Naive thymus-derived CD4-positive, alpha-beta T cell (primary cell): ENCODE results near the gene TEX30. TPM values are rescaled to one million over a fixed set of nuclear protein-coding genes. Genes with fewer than 3 reads are reported as not detected.

Source experiments
- ATAC-seq: fragments of 150-1000 bp; cut with Tn5 transposase; 2 replicates; pipeline ENCODE4 v1.10.0; 2021; ENCODE audit warnings: mild to moderate bottlenecking, moderate library complexity
- CTCF ChIA-PET: fragments of 350-600 bp; sonication (Branson Sonifier 250); formaldehyde crosslinking; loops from one replicate; lab custom pipeline; 2021; ENCODE audit warnings: antibody characterized with exemption; lab: Charles Lee
- POLR2A ChIA-PET: fragments of 350-600 bp; sonication (Branson Sonifier 250); formaldehyde crosslinking; loops from one replicate; lab custom pipeline; 2021; ENCODE audit warnings: antibody characterized with exemption, inconsistent platforms; lab: Charles Lee
- DNase-seq, 9 donors: peaks; one replicate each; pipeline versions ENCODE4 v3.0.0 to v3.0.0-alpha.2; 2020 to 2022; ENCODE audit warnings: mixed read lengths in 1 of 9
- H3K27ac ChIP-seq: one replicate; pipeline ENCODE4 v1.7.0; 2013; ENCODE audit warnings: mild to moderate bottlenecking, low read depth, low read length, moderate library complexity
- H3K27me3 ChIP-seq, 2 donors: one replicate each; pipeline ENCODE4 v1.7.0; 2013; ENCODE audit warnings: low read length in 2 of 2, mild to moderate bottlenecking in 2 of 2, moderate library complexity in 2 of 2; ENCODE audit not compliant: control insufficient read depth in 2 of 2, insufficient read depth in 2 of 2
- H3K36me3 ChIP-seq, 3 experiments: 1 replicate in 2 of 3; 2 replicates in 1 of 3; pipeline ENCODE4 v1.7.0; 2013; ENCODE audit warnings: low read length in 3 of 3, mild to moderate bottlenecking in 3 of 3, moderate library complexity in 1 of 3; ENCODE audit not compliant: insufficient read depth in 3 of 3, control insufficient read depth in 2 of 3
- H3K4me1 ChIP-seq, 2 donors: one replicate each; pipeline ENCODE4 v1.7.0; 2013; ENCODE audit warnings: low read length in 2 of 2, mild to moderate bottlenecking in 2 of 2, moderate library complexity in 1 of 2; ENCODE audit not compliant: control insufficient read depth in 2 of 2, insufficient read depth in 2 of 2
- H3K4me3 ChIP-seq: 2 replicates; pipeline ENCODE4 v1.7.0; 2013; ENCODE audit warnings: mild to moderate bottlenecking, low read length
- H3K9me3 ChIP-seq, 3 experiments: 1 replicate in 2 of 3; 2 replicates in 1 of 3; pipeline ENCODE4 v1.7.0; 2013; ENCODE audit warnings: low read length in 3 of 3; ENCODE audit not compliant: control insufficient read depth in 2 of 3
- H3K27ac Mint-ChIP-seq, 9 donors: one replicate each; pipeline ENCODE4 v1.8.0; 2020 to 2022; ENCODE audit warnings: mixed read lengths in 9 of 9, mild to moderate bottlenecking in 8 of 9, moderate library complexity in 5 of 9, inconsistent platforms in 2 of 9
- H3K27me3 Mint-ChIP-seq, 5 donors: one replicate each; pipeline ENCODE4 v1.8.0; 2021 to 2022; ENCODE audit warnings: mixed read lengths in 5 of 5, mild to moderate bottlenecking in 1 of 5
- H3K36me3 Mint-ChIP-seq, 5 donors: one replicate each; pipeline ENCODE4 v1.8.0; 2020 to 2022; ENCODE audit warnings: mixed read lengths in 5 of 5, mild to moderate bottlenecking in 3 of 5, inconsistent platforms in 1 of 5
- H3K4me1 Mint-ChIP-seq, 7 donors: one replicate each; pipeline ENCODE4 v1.8.0; 2020 to 2022; ENCODE audit warnings: mixed read lengths in 7 of 7, mild to moderate bottlenecking in 3 of 7, inconsistent platforms in 1 of 7
- H3K4me3 Mint-ChIP-seq, 10 donors: one replicate each; pipeline ENCODE4 v1.8.0; 2020 to 2022; ENCODE audit warnings: mild to moderate bottlenecking in 10 of 10, mixed read lengths in 10 of 10, moderate library complexity in 6 of 10, inconsistent platforms in 2 of 10
- H3K9me3 Mint-ChIP-seq, 11 donors: one replicate each; pipeline ENCODE4 v1.8.0; 2020 to 2022; ENCODE audit warnings: mixed read lengths in 11 of 11, mild to moderate bottlenecking in 4 of 11, inconsistent platforms in 1 of 11, moderate library complexity in 1 of 11
- intact Hi-C, 2 donors: fragments of 100-400 bp; cut with micrococcal nuclease; formaldehyde crosslinking; loops; one replicate each; pipeline ENCODE4 v1.15.1; 2023
- polyA plus RNA-seq, 2 donors: library from polyadenylated mRNA; unstranded; fragments of 300-500 nt; fragmentation: Illumina TruSeq; gene quantifications; one replicate each; pipeline ENCODE4 v1.2.3, GENCODE V29; 2021
- total RNA-seq, 6 experiments: library from RNA in 5 of 6; stranded (reverse) in 5 of 6; gene quantifications; 1 replicate in 5 of 6; 2 replicates in 1 of 6; pipeline ENCODE4 v1.2.3 and lab custom pipeline; 2021 to 2026

TEX30 gene
- total RNA-seq (10 to 100 TPM in 1 of 5 experiments, 1 to 10 TPM in 4; 3.7 to 30.8 (median 8.3) TPM), polyA plus RNA-seq (10 to 100 TPM; 17.8 to 20.4 TPM), total RNA-seq (lab: John Stamatoyannopoulos, UW) (5.7 reads per million, percentile 26 among the genes with 10 or more reads in this experiment)

DNA sequence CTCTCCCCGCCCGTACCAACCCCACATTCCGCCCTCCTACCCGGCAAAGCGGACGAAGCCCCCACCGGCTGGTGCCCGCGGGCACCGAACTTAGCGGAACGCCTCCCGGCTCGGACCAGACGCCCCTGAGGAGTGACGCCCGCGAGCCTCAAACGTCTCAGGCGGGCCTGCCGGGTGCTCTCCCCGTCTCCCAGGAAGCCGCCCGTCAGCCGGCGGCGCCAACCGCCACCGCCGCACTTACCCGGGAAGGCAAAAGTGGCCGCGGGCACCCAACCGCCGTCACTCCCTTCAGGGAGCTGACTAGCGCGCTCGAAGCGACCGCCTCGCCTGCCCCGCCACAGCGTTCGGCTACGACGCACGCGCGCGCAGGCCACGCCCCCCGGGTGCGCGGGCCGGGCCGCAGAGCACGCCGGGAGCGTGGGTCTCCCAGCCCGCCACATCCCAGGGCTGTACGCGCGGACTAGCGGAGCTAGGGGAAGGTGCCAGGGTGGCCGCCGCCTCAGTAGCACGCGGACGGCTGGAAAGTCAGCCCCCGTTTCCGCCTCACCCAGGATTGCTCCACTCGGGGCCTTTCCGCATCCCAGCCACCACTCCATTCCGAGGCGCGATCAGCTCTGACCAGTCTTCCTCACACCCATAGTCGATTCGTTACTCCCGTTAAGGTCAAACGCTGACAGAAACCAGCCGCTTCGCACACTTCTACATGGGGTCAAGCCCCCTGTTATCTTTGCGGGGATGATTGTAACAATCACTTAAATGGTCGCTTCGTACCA lies at the start of gene TEX30:
Gene TEX30, minus strand, starts transcription at position 346 of the 773 bp plus-strand sequence. CDS start 3,760 bp downstream, outside the sequence.
- ChIA-PET POLR2A (interaction anchor here (0.7 to 4.3 kb wide), 14 partner anchors 9 to 380 kb away, joined by 3 to 51 read pairs (median 3); partner anchors contain the start of genes ERCC5 and TPP2), CTCF (interaction anchor here (0.7 kb wide), 1 partner anchor 75 kb away, joined by 3 read pairs; no protein-coding TSS in a partner anchor)
- Mint-ChIP-seq H3K36me3 (peaks cover 0 to 3% (median 0%) of the 10 kb centered on the region in 5 donors), H3K27ac (peak within 1 kb of the TSS; percentile 87 to 97 (median 94)), H3K4me3 (peak within 1 kb of the TSS; percentile 87 to 97 (median 94)), H3K27me3 (no peaks in the 10 kb centered on the region), H3K4me1 (peaks cover 15 to 56% (median 46%) of the 10 kb centered on the region in 7 donors), H3K9me3 (peaks cover 0 to 2% (median 0%) of the 10 kb centered on the region in 11 donors)
- intact Hi-C loops, result loop anchor here (1.0 to 5.0 kb wide), 12 partner anchors 26 to 381 kb away; partner anchors contain the start of genes TPP2 (in 2 of the 2), BIVM (in 1 of the 2) and ERCC5 (in 1 of the 2)
- peak within 1 kb of the TSS; percentile 89 for H3K4me3 ChIP-seq
- no peaks in the 10 kb centered on the region for H3K27me3 ChIP-seq
- ATAC-seq (peak; percentile 98), DNase-seq (peak; percentile 78 to 95 (median 91))
- no peaks in the 10 kb centered on the region for H3K9me3 ChIP-seq
- H3K4me1 ChIP-seq, result peaks cover 2 to 7% of the 10 kb centered on the region in 2 donors
- H3K27ac ChIP-seq, result peak within 1 kb of the TSS; percentile 79
- H3K36me3 ChIP-seq, result peaks cover 0 to 7% (median 0%) of the 10 kb centered on the region in 3 experiments

DNA sequence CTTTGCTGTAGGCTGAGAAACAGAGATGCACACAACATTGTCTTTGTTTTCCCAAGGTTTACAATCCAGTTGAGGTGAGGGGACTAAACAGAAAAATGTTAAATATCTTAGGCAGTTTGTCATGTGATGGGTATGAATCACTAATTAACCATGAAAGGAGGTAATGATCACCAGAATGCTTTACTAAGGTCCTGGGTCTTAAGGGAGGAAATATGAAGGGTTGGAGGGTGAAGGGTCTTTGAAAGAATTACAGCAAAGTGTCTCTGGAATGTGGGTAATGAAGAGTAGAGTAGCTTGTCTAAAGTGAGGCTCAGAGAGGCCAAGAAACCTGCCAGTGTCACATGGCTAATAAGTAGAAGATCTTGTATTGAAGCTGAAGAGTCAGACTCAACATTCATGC lies 44.3 kb upstream of the TEX30 start:
- no peaks in the 10 kb centered on the region for H3K9me3 ChIP-seq
- ChIA-PET CTCF (no interaction called here), POLR2A (no interaction called here)
- no peaks in the 10 kb centered on the region for H3K27me3 ChIP-seq
- no peak overlapping the region for H3K27ac Mint-ChIP-seq
- H3K4me1 ChIP-seq, result no peaks in the 10 kb centered on the region
- ATAC-seq (no peak), DNase-seq (no peak)
- peaks cover under 1 to 35% (median 18%) of the 10 kb centered on the region in 5 donors for H3K36me3 Mint-ChIP-seq
- H3K36me3 ChIP-seq, result no peaks in the 10 kb centered on the region
- peaks cover 3 to 14% (median 10%) of the 10 kb centered on the region in 7 donors for H3K4me1 Mint-ChIP-seq
- H3K4me3 ChIP-seq, result no peak overlapping the region
- no peak overlapping the region for H3K4me3 Mint-ChIP-seq
- intact Hi-C loops, result no loop called here
- no peak overlapping the region for H3K27ac ChIP-seq
- peaks cover 0 to 1% (median 0%) of the 10 kb centered on the region in 11 donors for H3K9me3 Mint-ChIP-seq
- H3K27me3 Mint-ChIP-seq, result no peaks in the 10 kb centered on the region

DNA sequence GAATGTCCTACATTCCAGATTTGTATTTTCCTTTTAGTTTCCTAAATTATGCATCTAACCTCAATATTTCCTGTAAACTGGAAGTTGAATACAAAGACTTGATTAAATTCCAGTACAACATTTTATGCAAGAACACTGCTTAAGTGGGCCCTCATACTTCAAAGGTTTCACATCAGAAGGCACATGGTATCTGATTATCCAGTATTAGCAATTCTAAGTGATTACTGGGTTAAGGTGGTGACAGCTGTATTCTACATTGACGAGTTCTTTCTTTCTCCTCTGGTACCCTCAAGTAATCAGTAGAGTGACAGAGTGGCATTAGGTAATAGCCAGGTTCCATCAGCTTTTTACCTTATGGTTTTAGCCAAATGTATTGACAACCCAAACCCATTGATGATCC lies 43.7 kb upstream of the TEX30 start:
- no peak overlapping the region for H3K4me3 Mint-ChIP-seq
- peaks cover under 1 to 32% (median 19%) of the 10 kb centered on the region in 5 donors for H3K36me3 Mint-ChIP-seq
- DNase-seq (no peak), ATAC-seq (no peak)
- no peak overlapping the region for H3K4me3 ChIP-seq
- intact Hi-C loops, result no loop called here
- H3K9me3 ChIP-seq, result no peaks in the 10 kb centered on the region
- H3K27me3 Mint-ChIP-seq, result no peaks in the 10 kb centered on the region
- H3K4me1 ChIP-seq, result no peaks in the 10 kb centered on the region
- no peaks in the 10 kb centered on the region for H3K36me3 ChIP-seq
- ChIA-PET POLR2A (interaction anchor here (0.6 kb wide), 1 partner anchor 318 kb away, joined by 3 read pairs; no protein-coding TSS in a partner anchor), CTCF (no interaction called here)
- H3K27me3 ChIP-seq, result no peaks in the 10 kb centered on the region
- peaks cover 3 to 18% (median 10%) of the 10 kb centered on the region in 7 donors for H3K4me1 Mint-ChIP-seq
- H3K9me3 Mint-ChIP-seq, result peaks cover 0 to 3% (median under 1%) of the 10 kb centered on the region in 11 donors
- H3K27ac Mint-ChIP-seq, result no peak overlapping the region
- H3K27ac ChIP-seq, result no peak overlapping the region

DNA sequence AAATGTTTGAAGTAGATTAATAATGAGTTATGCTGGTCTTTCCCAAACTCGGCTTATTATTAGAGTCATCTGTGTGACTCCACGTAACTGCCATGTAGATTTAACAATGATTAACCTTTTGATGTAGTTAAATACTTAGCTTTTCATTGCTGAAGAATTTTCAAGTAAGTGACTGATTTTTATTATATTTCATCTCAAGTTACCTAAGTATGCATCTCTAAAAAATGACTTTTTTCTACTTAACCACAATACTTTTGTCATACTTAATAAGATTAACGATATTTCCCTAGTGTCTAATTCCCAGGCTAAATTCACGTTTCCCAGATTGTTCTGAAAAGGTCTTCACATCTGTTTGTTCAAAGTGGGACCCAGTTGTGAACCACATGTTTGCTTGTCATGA lies 43.1 kb upstream of the TEX30 start:
- Mint-ChIP-seq H3K27ac (no peak overlapping the region), H3K9me3 (peaks cover 0 to 8% (median 5%) of the 10 kb centered on the region in 11 donors), H3K4me3 (no peak overlapping the region), H3K27me3 (no peaks in the 10 kb centered on the region), H3K36me3 (peaks cover 6 to 32% (median 24%) of the 10 kb centered on the region in 5 donors), H3K4me1 (peaks cover 3 to 23% (median 10%) of the 10 kb centered on the region in 7 donors)
- intact Hi-C loops, result no loop called here
- no peaks in the 10 kb centered on the region for H3K4me1 ChIP-seq
- H3K27ac ChIP-seq, result no peak overlapping the region
- no peak overlapping the region for H3K4me3 ChIP-seq
- no peak for ATAC-seq
- ChIA-PET POLR2A (interaction anchor here (0.6 kb wide), 1 partner anchor 317 kb away, joined by 3 read pairs; no protein-coding TSS in a partner anchor), CTCF (no interaction called here)
- H3K9me3 ChIP-seq, result no peaks in the 10 kb centered on the region
- no peaks in the 10 kb centered on the region for H3K36me3 ChIP-seq
- no peaks in the 10 kb centered on the region for H3K27me3 ChIP-seq
- DNase-seq, result no peak

DNA sequence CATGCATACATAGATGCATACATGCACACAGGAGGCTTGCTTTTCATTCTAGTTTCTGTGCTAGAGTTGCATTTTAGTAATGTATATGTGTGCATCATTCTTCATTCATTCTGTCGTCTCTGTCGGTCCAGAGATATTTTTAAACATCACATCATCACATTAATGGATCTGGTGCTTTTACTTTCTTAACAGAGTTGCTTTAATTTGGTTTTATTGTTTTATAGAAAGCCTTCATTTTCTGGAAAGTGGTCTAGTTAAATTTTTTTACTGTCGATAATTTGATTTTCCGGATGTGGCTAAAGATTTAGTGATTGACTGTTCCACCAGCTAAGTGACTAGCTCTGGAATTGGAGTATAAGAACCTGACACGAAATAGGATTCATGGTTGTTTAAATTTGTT lies 42.2 kb upstream of the TEX30 start:
- no peaks in the 10 kb centered on the region for H3K36me3 ChIP-seq
- Mint-ChIP-seq H3K4me3 (no peak overlapping the region), H3K4me1 (peaks cover 3 to 23% (median 10%) of the 10 kb centered on the region in 7 donors), H3K36me3 (peaks cover 6 to 37% (median 26%) of the 10 kb centered on the region in 5 donors), H3K27ac (no peak overlapping the region), H3K27me3 (no peaks in the 10 kb centered on the region), H3K9me3 (peaks cover 0 to 14% (median 6%) of the 10 kb centered on the region in 11 donors)
- DNase-seq, result no peak
- ChIA-PET CTCF (no interaction called here), POLR2A (interaction anchor here (0.5 to 0.9 kb wide), 2 partner anchors 26 to 39 kb away, joined by 3 to 6 read pairs; no protein-coding TSS in a partner anchor)
- intact Hi-C loops, result no loop called here
- no peaks in the 10 kb centered on the region for H3K9me3 ChIP-seq
- H3K27me3 ChIP-seq, result no peaks in the 10 kb centered on the region
- no peaks in the 10 kb centered on the region for H3K4me1 ChIP-seq
- no peak overlapping the region for H3K27ac ChIP-seq
- H3K4me3 ChIP-seq, result no peak overlapping the region
- ATAC-seq, result no peak

- Mint-ChIP-seq H3K4me3 (no peak overlapping the region), H3K27ac (no peak overlapping the region), H3K27me3 (no peaks in the 10 kb centered on the region), H3K36me3 (peaks cover 6 to 38% (median 29%) of the 10 kb centered on the region in 5 donors), H3K9me3 (peaks cover 0 to 14% (median 6%) of the 10 kb centered on the region in 11 donors), H3K4me1 (peaks cover 3 to 26% (median 10%) of the 10 kb centered on the region in 7 donors)
- DNase-seq (no peak), ATAC-seq (no peak)
- CTCF ChIA-PET, result no interaction called here
- no peak overlapping the region for H3K4me3 ChIP-seq
- no peaks in the 10 kb centered on the region for H3K9me3 ChIP-seq
- POLR2A ChIA-PET, result interaction anchor here (0.9 kb wide), 1 partner anchor 30 kb away, joined by 4 read pairs; no protein-coding TSS in a partner anchor
- intact Hi-C loops, result no loop called here
- no peaks in the 10 kb centered on the region for H3K27me3 ChIP-seq
- H3K36me3 ChIP-seq, result no peaks in the 10 kb centered on the region
- H3K4me1 ChIP-seq, result no peaks in the 10 kb centered on the region
- no peak overlapping the region for H3K27ac ChIP-seq
These were observed 41.2 kb upstream of the TEX30 start for GRCh38 chr13:102814793-102815192.
